HG02623 (cell line): ENCODE data around the gene MUSTN1.

Experiments
- ATAC-seq: cut with Tn5 transposase; IDR thresholded peaks from one replicate; pipeline ENCODE4 v1.9.1; 2021; ENCODE audit warnings: moderate library complexity; ENCODE audit not compliant: unreplicated experiment

The MUSTN1 gene

DNA sequence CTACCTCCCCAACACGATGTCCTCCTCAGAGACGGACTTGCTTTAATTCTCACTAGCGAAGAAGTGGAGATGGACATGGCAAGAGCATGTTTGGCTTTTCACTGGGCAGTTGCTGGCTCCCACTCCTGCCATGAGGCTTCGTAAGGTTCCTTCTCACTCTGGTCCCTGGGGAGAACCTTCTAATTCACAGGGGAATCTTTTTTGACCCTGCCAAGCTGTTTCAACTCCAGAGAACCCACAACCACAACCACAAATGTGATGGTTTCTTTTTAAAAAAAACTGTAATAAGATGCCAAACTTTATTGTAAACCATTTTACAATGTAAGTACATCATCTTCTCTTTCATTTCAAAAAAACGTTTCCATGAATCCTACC, 1.6 kb upstream of the MUSTN1 start:
- no peak for ATAC-seq

GRCh38 chr3:52835766-52836470, 1.1 kb upstream of the MUSTN1 start:
- ATAC-seq: no peak

- no peak for ATAC-seq
Observed at GRCh38 chr3:52833202-52833601, 1.6 kb downstream of the MUSTN1 start.

- ATAC-seq: no peak
Observed at GRCh38 chr3:52831500-52832301, 3.1 kb downstream of the MUSTN1 start.

- no peak for ATAC-seq
Observed at GRCh38 chr3:52830535-52831258, 4.1 kb downstream of the MUSTN1 start, which contains the start of gene ITIH4. ITIH4 (minus strand) TSS chr3:52830672; CDS start chr3:52830642, 30 bp downstream.

GRCh38 chr3:52829906-52830463, 4.8 kb downstream of the MUSTN1 start:
- no peak for ATAC-seq

- ATAC-seq: no peak
Observed at GRCh38 chr3:52829482-52829881, 5.3 kb downstream of the MUSTN1 start.

DNA sequence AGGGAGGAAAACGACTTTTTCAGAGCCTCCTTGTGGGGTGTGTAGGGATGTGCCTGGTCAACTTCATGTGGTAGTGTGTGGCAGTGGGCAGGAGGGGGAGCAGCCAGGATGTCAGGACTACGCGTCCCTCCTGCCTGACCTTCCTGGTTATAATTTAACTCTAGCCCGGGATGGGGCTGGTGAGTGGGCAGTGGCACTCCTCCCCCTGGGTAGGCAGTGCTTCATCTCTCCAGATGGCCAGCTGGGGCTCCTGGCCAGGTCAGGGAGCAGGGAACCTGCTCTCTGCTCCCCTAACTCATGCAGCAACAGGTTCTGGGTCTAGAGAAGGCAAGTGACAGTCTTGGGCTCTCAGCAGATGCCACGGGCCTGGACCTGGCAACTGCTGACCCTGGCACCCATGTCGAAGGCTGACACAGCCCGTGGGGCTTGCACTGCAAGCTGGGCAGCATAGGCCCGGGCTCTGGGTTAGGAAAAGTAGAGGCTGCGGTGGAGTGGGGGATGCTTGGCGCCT, 6.9 kb downstream of the MUSTN1 start:
- no peak for ATAC-seq

- no peak for ATAC-seq
Observed at GRCh38 chr3:52827441-52827840, 7.4 kb downstream of the MUSTN1 start.

- ATAC-seq: no peak
Observed at GRCh38 chr3:52824037-52824436, 10.8 kb downstream of the MUSTN1 start.

DNA sequence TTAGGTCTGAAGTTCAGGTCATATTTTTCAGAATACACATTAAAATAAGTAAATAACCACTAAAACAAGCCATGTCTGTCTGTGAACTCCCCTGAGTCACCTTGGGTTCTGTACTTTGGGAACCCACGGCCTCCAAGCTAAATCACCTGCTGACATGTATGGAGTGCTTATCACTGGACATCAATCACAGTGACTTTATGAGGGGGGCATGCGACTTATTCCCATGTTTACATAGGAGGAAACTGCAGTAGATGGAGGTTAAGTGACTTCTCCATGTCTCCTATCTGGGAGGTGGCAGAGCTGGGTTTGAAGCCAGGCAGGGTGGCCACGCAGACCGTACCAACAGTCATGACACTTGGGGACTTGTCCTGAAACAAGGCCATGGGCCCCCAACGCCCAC, 12.5 kb downstream of the MUSTN1 start:
- no peak for ATAC-seq

DNA sequence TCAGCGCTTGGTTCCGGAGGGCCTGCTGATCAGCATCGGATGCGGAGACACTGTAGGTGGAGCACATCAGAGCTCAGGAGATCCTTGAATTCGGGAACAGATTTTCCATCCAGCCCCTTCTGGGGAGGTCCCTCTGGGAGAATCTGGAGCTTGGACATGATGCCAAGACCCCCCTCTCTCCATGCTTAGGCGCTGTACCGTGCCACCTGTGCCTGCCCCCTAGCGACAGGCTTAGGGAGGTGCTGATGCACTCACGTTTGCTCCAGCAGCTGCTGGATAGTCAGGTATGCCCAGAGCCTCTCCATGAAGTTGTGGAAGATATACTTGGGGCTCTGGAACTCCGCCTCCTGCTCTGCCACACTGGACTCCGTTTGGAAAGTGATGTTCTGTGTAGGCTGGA, 14.1 kb downstream of the MUSTN1 start:
- ATAC-seq: no peak

DNA sequence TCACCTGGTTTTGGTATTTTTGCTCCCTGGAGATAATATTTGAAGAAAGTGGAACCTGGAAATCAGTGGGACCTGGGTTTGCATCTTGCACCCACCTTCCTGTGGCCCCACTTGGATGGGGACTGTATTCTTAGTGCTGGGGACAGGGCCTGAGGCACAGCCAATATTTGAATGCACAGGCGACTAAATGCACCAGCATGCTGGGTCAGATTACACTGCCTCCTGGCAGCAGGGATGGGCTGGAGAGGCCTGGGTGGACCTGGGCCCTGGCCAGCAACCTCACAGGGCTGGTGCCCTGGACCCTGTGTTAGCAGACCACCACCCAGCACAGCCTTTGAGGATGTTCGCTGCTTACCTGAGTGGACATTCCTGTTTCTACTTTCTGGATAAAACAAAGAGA, 14.9 kb downstream of the MUSTN1 start:
- ATAC-seq: no peak

GRCh38 chr3:52817860-52818259, 17.0 kb downstream of the MUSTN1 start:
- ATAC-seq: no peak

DNA sequence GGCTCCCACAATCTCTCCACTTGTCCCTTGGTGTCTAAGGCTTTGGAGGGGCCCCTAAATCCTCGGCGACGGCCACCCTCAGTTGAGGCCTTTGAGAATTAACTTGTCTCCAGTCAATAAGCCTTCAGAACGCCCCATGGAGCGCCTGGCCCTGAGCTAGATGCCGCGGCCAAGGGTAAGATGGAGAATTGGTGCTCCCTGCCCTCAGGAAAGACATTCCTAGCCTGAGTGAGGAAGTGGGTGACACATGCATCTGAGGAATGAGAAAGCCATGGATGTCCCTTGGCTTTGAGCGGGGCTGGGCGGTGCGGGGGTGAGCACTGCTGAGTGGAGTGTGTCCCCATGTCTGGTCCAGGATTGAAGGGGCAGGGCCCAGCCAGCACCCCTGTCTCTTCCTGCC, 17.6 kb downstream of the MUSTN1 start:
- no peak for ATAC-seq

DNA sequence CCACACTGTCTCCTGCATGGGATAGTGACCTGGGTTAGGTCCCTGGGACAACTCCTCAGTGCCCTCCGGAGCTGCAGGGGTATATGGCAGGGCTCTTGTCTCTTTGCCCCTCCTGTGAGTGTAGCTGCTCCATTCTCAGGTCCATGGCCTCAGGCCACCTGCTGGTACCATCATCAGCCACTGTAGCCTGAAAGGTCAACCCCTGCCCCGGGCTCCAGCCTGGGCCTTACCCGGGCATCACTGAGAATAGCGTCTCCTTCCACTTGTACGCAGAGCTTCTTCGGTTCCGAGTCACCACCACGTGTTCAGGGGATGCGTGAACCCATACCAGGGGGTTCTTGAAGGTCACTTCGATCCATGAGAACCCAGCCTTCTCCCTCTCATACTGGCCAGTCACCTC, 18.2 kb downstream of the MUSTN1 start:
- no peak for ATAC-seq

GRCh38 chr3:52816199-52816598, 18.6 kb downstream of the MUSTN1 start:
- no peak for ATAC-seq

GRCh38 chr3:52813810-52814209, 21.0 kb downstream of the MUSTN1 start:
- ATAC-seq: no peak

DNA sequence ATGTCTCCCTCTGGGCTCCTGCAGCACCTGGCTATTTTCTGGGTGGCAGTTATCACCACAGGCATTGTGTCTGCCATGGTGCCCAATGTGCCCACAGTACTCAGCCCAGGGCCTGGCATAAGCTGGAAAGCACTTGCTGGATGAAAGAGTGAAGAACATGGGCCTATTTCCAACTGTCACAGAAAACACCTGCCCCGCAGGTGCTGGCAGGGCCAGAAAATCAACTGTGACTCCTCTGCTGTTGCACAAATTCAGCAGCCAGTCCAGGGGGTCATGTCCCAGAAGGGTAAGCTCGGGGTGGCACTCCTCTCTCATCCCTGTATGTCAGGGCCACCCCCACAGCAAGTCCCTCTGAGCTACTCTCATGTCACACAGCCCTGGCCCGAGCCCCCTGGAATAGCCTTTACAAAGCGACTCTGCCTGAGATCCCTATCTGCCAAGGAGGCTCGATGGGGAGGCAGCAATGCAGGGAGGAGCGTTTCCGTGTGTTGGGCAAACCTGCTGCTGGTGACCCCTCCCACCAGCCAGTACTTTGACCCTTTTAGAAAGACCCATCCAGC, 23.3 kb downstream of the MUSTN1 start:
- ATAC-seq: no peak

GRCh38 chr3:52810923-52811322, 23.9 kb downstream of the MUSTN1 start:
- ATAC-seq: no peak
